ENCODE results near the gene TXNDC15. TPM values are rescaled to one million over a fixed set of nuclear protein-coding genes. Genes with fewer than 3 reads are reported as not detected.

The TXNDC15 gene
- total RNA-seq, 3 donors from 2014 or later, result 39.5 to 47.4 (median 40.1) TPM

DNA sequence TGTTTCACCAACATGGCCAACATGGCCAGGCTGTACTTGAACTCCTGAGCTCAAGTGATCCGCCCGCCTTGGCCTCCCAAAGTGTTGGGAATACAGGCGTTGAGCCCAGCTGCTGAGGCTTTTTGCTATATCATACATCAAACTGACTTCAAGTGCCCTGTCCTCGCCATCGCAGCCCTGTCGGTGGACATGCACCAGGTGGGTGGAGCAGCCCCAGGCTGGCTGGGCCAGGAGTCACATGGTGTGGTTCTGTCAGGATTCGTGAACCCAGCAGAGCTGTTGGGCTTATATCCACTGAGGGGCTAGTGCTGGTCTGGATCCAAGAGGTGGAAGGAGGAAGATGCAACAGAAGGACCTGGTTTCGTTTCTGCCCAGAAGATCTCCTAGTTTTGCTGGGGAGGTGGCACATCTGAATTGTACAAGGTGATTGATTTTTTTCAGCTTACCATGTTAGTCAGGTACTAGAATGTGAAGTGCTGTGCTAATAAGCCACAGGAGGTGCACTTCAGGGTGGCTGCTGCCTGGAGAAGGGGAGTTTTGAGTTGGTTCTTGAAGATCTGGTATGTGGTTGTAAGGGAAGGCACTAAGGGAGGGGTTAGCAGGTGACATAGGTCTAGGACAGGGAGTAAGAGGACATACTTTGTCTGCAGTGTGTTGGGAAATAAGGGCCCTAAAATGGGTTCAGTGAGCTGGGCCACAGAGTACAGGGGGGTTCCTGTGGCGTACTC is 46.8 kb downstream of the TXNDC15 start:
- Mint-ChIP-seq H3K9me3 (no peaks in the 10 kb centered on the region), H3K4me3 (no peak overlapping the region), H3K27me3 (ENCODE audit: low read depth) (no peaks in the 10 kb centered on the region), H3K4me1 (ENCODE audit: low read depth) (peaks cover 17% of the 10 kb centered on the region), H3K36me3 (ENCODE audit: insufficient read depth) (peaks cover 25% of the 10 kb centered on the region)
- DNase-seq (no peak), ATAC-seq (no peak)

DNA sequence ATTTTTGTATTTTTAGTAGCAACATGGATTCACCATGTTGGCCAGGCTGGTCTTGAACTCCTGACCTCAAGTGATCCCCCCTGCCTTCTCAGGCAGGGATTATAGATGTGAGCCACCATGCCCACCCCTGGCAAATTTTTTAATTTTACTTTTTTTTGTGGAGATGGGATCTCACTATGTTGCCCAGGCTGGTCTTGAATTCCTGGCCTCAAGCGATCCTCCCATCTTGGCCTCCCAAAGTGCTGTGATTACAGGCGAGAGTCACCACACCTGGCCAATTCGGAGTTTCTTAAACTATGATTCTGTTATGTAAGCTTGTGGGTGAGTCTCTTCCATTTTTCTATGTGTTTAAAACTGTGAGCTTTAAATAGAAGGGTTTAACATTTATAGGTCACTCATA is 58.3 kb downstream of the TXNDC15 start:
- ATAC-seq (no peak), DNase-seq (no peak)
- H3K9me3 Mint-ChIP-seq, result no peaks in the 10 kb centered on the region
- no peaks in the 10 kb centered on the region for H3K27me3 Mint-ChIP-seq (ENCODE audit: low read depth)
- peaks cover 21% of the 10 kb centered on the region for H3K36me3 Mint-ChIP-seq (ENCODE audit: insufficient read depth)
- H3K4me3 Mint-ChIP-seq, result no peak overlapping the region
- no peaks in the 10 kb centered on the region for H3K4me1 Mint-ChIP-seq (ENCODE audit: low read depth)

DNA sequence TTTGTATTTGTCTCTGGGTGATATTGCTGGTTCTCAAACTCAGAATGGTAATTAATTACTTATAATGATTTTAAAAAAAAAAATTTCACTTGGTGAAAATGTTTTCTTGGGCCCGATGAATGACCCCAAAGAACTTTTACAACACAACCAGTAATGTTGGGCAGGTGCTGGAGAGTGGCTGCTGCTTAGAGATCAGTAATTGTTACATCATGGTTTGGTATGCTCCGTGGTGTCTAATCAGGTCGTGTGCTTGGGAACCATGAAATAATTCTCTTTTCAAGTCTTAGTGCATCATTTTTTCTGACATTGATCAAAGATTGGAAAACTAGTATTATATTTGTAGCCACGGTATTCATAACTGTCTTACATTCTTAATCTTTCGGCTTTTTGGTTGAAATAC is 60.0 kb downstream of the TXNDC15 start:
- Mint-ChIP-seq H3K36me3 (ENCODE audit: insufficient read depth) (peaks cover 20% of the 10 kb centered on the region), H3K4me1 (ENCODE audit: low read depth) (no peaks in the 10 kb centered on the region)

DNA sequence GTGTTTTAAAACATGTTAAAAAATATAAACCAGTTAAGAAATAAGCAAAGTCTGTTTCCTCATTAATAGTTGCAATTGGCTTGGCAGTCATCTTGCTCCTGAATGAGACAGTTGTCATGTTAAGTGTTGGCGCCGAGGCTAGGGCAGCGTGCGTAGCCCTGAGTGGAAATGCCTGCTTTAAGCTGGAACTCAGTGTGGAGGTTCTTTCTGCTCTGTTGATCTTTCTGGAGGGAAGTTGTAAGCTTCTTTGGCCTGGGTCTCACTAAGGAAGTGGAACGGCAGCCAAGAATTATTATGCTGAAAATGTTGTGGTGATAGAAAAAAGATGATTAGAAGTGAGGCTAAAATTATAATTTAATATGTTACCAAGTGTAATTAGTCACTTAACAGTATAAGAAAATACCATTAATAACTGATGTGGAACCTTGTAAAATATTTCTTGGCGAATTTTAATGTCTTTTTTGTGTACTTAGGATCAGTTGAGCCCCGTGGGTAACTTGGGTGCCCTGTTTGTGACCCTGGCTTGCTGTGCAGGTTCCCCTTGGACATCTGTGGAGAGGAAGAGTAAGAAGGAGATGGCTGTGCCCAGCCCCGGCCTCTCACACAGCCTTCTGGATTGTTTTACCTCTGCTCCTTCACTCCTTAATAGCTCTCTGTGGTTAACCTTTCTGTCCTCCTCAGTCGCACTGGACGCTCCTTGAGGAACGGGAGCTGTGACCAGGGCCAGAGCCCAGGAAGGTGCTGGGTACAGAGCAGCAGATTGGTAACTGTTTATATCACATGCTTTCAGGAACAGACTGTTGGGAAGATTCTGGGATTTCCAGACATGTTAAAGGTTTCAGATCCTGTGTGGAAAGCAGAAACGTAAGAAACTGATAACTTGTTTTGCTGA is 61.8 kb downstream of the TXNDC15 start:
- H3K36me3 Mint-ChIP-seq (ENCODE audit: insufficient read depth), result peaks cover 24% of the 10 kb centered on the region
- H3K4me1 Mint-ChIP-seq (ENCODE audit: low read depth), result no peaks in the 10 kb centered on the region
- ATAC-seq (no peak), DNase-seq (no peak)
- no peaks in the 10 kb centered on the region for H3K27me3 Mint-ChIP-seq (ENCODE audit: low read depth)
- H3K9me3 Mint-ChIP-seq, result no peaks in the 10 kb centered on the region
- H3K4me3 Mint-ChIP-seq, result no peak overlapping the region

More for the DNA sequence above, 60.0 kb downstream of the TXNDC15 start:
- H3K9me3 Mint-ChIP-seq, result no peaks in the 10 kb centered on the region
- H3K27me3 Mint-ChIP-seq (ENCODE audit: low read depth), result no peaks in the 10 kb centered on the region
- no peak for ATAC-seq
- no peak overlapping the region for H3K4me3 Mint-ChIP-seq
- no peak for DNase-seq

DNA sequence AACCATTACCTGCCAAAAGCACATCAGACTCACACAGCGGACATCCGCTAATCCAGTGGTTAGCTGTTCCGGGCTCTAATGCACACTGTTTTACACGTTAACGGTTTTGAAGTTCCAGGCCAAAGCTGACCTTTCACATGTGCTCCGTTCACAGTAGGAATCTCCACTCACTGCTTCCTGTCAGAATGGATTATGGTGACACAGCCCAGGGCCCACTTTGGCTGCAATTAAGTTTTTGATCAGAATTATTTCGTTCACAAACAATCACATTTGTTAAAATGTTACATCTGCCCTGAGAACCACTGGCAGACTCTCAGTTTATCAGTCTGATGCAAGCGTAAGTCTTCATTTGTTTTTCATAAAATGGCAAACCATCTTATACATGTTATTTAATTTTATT is 63.4 kb downstream of the TXNDC15 start:
- Mint-ChIP-seq H3K36me3 (ENCODE audit: insufficient read depth) (peaks cover 25% of the 10 kb centered on the region), H3K4me1 (ENCODE audit: low read depth) (no peaks in the 10 kb centered on the region), H3K9me3 (no peaks in the 10 kb centered on the region), H3K4me3 (no peak overlapping the region), H3K27me3 (ENCODE audit: low read depth) (no peaks in the 10 kb centered on the region)
- ATAC-seq, result no peak
- DNase-seq, result no peak

DNA sequence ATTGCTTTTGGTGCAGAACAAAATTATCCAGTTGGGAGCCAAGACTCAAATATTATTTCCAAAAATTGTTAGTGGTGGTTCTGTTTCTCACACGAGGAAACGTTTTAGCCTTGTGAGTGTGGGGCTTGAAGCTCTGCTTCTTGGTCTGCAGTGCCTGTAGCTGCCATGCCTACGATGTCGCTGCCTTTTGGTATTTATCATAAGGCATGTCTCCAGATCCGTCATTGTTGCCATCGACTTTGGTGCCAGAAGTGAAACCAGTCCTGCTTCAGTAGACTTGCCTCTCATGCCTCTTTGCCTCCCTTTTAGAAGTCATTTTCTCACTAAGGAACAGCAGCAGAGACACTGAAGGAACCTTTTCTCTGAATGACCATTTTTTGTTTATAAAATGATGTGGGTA is 63.9 kb downstream of the TXNDC15 start:
- Mint-ChIP-seq H3K4me1 (ENCODE audit: low read depth) (no peaks in the 10 kb centered on the region), H3K36me3 (ENCODE audit: insufficient read depth) (peaks cover 25% of the 10 kb centered on the region), H3K9me3 (no peaks in the 10 kb centered on the region), H3K4me3 (no peak overlapping the region), H3K27me3 (ENCODE audit: low read depth) (no peaks in the 10 kb centered on the region)
- ATAC-seq (no peak), DNase-seq (no peak)

DNA sequence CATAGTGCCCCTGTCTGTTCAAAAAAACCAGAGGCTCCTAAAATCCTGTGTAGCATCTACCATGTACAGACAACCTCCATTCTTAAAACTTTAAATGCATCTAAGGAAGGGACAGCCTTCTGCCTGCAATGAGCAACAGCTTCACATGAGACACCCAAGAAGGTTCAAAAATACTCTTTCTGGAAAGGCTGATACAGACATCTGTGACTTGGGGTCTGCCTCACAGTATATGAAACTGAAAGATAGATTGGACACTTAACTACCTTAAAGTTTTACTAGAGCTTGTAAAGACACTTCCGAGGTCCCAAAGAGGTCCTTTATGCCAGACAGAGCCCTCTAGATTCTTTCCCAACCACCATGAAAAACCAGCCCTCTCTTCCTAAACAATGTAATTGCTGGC is 65.3 kb downstream of the TXNDC15 start:
- H3K27me3 Mint-ChIP-seq (ENCODE audit: low read depth), result no peaks in the 10 kb centered on the region
- no peaks in the 10 kb centered on the region for H3K4me1 Mint-ChIP-seq (ENCODE audit: low read depth)
- H3K36me3 Mint-ChIP-seq (ENCODE audit: insufficient read depth), result peaks cover 25% of the 10 kb centered on the region
- ATAC-seq, result no peak
- DNase-seq, result no peak
- no peak overlapping the region for H3K4me3 Mint-ChIP-seq
- no peaks in the 10 kb centered on the region for H3K9me3 Mint-ChIP-seq

DNA sequence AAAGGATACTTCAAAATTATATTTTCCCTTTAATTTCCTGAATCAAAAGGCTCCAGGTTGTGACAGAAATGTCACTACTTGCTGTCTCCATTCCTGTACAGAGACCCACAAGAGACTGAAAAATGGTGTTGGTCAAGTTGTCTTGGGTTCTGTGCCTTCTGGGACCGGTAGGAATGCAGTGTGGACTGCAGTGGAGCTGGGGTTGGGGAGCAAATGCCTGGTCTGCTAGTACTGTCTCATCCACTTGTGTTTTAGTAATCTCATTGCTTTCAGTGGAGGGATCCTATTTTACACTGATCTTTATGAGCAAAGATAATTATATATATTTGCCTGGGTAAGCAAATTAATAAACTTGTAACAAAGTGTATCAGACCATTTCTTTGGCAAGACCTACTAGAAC is 69.4 kb downstream of the TXNDC15 start:
- ATAC-seq, result no peak
- no peaks in the 10 kb centered on the region for H3K27me3 Mint-ChIP-seq (ENCODE audit: low read depth)
- H3K4me1 Mint-ChIP-seq (ENCODE audit: low read depth), result no peaks in the 10 kb centered on the region
- H3K9me3 Mint-ChIP-seq, result no peaks in the 10 kb centered on the region
- no peak for DNase-seq
- H3K36me3 Mint-ChIP-seq (ENCODE audit: insufficient read depth), result peaks cover 12% of the 10 kb centered on the region
- H3K4me3 Mint-ChIP-seq, result no peak overlapping the region

DNA sequence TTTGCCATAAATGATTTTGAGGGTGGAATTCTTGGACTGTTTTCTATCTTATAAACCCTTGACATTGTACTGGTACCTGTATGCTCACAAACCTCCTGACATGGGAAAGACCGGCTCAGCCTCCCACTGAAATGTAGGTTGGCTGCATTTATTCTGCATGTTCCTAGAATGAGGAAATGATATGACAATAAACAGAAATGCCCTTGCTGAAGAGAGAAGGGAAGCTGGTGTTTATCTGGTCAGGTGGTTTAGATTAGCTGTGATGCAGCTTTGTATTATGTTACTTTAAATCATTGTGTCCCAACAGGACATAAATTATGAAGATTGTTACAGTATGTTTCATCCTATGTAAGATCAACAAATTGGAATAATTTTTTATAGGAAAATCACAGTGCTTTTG is 70.5 kb downstream of the TXNDC15 start:
- no peak for DNase-seq
- Mint-ChIP-seq H3K4me1 (ENCODE audit: low read depth) (no peaks in the 10 kb centered on the region), H3K9me3 (no peaks in the 10 kb centered on the region), H3K36me3 (ENCODE audit: insufficient read depth) (peaks cover 11% of the 10 kb centered on the region), H3K27me3 (ENCODE audit: low read depth) (no peaks in the 10 kb centered on the region), H3K4me3 (no peak overlapping the region)
- no peak for ATAC-seq

DNA sequence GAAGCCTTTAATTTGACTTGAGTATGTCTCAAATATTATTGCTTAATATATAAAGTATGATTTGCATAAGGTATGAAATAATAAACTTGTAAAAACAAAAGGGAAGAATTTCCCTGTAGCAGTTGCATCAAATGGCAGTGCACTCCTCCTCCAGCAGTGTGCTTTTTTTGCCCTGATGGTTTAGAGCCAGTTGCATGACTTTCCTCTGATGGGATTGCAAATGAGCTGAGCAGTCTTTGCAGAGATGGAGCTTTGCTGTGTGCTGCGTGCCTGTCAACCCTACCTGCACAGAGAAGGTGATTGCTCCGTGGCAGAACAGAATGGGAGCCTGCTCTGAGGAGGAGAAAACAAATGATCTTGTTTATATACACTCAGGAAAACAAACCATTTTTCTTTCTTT is 70.9 kb downstream of the TXNDC15 start:
- ATAC-seq, result no peak
- peaks cover 8% of the 10 kb centered on the region for H3K36me3 Mint-ChIP-seq (ENCODE audit: insufficient read depth)
- H3K27me3 Mint-ChIP-seq (ENCODE audit: low read depth), result no peaks in the 10 kb centered on the region
- no peak overlapping the region for H3K4me3 Mint-ChIP-seq
- DNase-seq, result no peak
- H3K9me3 Mint-ChIP-seq, result no peaks in the 10 kb centered on the region
- no peaks in the 10 kb centered on the region for H3K4me1 Mint-ChIP-seq (ENCODE audit: low read depth)

DNA sequence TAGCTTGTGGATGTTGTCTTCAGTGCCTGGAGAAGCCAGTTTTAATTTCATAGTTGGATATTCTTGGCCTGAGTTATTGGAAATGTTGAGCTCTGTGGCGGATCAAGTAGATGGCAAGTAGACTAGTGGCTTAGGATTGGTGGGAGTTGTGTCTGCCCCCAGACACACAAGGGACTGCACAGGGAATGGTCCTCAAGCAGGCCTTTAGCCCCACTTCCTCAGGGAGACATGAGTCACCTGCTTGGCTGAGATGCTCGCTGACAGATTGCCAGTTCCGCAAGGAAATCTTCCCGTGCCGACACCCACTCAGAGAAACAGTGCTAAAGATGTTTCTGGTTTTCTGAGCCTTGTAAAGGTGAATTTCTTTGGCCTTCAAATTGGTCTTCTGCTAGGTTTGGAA is 74.7 kb downstream of the TXNDC15 start:
- H3K4me1 Mint-ChIP-seq (ENCODE audit: low read depth), result no peaks in the 10 kb centered on the region
- no peak for ATAC-seq
- H3K9me3 Mint-ChIP-seq, result peaks cover 3% of the 10 kb centered on the region
- no peaks in the 10 kb centered on the region for H3K27me3 Mint-ChIP-seq (ENCODE audit: low read depth)
- no peak for DNase-seq
- peaks cover 5% of the 10 kb centered on the region for H3K36me3 Mint-ChIP-seq (ENCODE audit: insufficient read depth)
- H3K4me3 Mint-ChIP-seq, result no peak overlapping the region

DNA sequence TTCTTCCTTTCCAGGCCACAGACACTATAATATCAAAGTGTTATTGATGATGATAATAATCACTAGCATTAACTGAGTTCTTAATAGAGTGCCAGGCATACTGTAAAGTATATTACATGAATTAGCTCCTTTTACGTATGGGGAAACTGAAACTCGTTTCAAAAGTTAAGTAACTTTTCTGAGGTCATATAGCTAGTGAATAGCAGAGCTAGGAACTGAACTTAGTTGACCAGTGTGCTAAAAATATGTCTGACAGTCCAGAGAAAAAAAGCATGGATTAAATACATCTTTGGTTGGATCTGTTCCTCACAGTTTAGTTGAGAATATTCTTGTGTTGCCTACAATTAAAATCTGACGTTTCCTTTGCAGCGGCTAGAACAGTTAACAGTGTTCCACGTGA is 75.1 kb downstream of the TXNDC15 start:
- ATAC-seq (no peak), DNase-seq (no peak)
- no peaks in the 10 kb centered on the region for H3K27me3 Mint-ChIP-seq (ENCODE audit: low read depth)
- H3K4me1 Mint-ChIP-seq (ENCODE audit: low read depth), result no peaks in the 10 kb centered on the region
- H3K4me3 Mint-ChIP-seq, result no peak overlapping the region
- H3K36me3 Mint-ChIP-seq (ENCODE audit: insufficient read depth), result peaks cover 7% of the 10 kb centered on the region
- H3K9me3 Mint-ChIP-seq, result peaks cover 6% of the 10 kb centered on the region
